ENCODE results near the gene MRPL53. TPM values are rescaled to one million over a fixed set of nuclear protein-coding genes. Genes with fewer than 3 reads are reported as not detected.

MRPL53 gene
- total RNA-seq, 1 experiment from 2014 or later = 55.9 TPM

Other genes starting within 250 kb of the MRPL53 start
- gene SLC4A5, start 129.3 kb downstream of the MRPL53 start, total RNA-seq (2014; rRNA removed; shearing (Covaris generic)) = 0.29 and 0.63 TPM in 2 replicates
- gene DCTN1, start 92.4 kb downstream of the MRPL53 start, total RNA-seq (2014; rRNA removed; shearing (Covaris generic)) = 136 and 139 TPM in 2 replicates
- gene C2orf81, start 51.1 kb downstream of the MRPL53 start, total RNA-seq (2014; rRNA removed; shearing (Covaris generic)) = 0.53 and 0.85 TPM in 2 replicates
- 26.9 and 27.7 TPM in 2 replicates for gene WDR54, start 51.0 kb downstream of the MRPL53 start, total RNA-seq (2014; rRNA removed; shearing (Covaris generic))
- gene RTKN, start 30.7 kb downstream of the MRPL53 start, total RNA-seq (2014; rRNA removed; shearing (Covaris generic)) = 56.1 and 59.5 TPM in 2 replicates
- gene INO80B, start 17.6 kb downstream of the MRPL53 start, total RNA-seq (2014; rRNA removed; shearing (Covaris generic)) = 21.6 and 23.6 TPM in 2 replicates
- 45.9 and 52.1 TPM in 2 replicates for gene WBP1, start 14.2 kb downstream of the MRPL53 start, total RNA-seq (2014; rRNA removed; shearing (Covaris generic))
- gene MOGS, start 7.3 kb downstream of the MRPL53 start, total RNA-seq (2014; rRNA removed; shearing (Covaris generic)) = 68.8 and 73.1 TPM in 2 replicates
- gene CCDC142, start 10.3 kb upstream of the MRPL53 start, total RNA-seq (2014; rRNA removed; shearing (Covaris generic)) = 10.9 and 13.9 TPM in 2 replicates
- gene TTC31, start 10.4 kb upstream of the MRPL53 start, total RNA-seq (2014; rRNA removed; shearing (Covaris generic)) = 16.5 and 17.6 TPM in 2 replicates
- 7.7 and 14.9 TPM in 2 replicates for gene LBX2, start 26.9 kb upstream of the MRPL53 start, total RNA-seq (2014; rRNA removed; shearing (Covaris generic))
- gene PCGF1, start 35.0 kb upstream of the MRPL53 start, total RNA-seq (2014; rRNA removed; shearing (Covaris generic)) = 72.8 and 72.9 TPM in 2 replicates
- gene TLX2, start 41.8 kb upstream of the MRPL53 start, total RNA-seq (2014; rRNA removed; shearing (Covaris generic)) = 0.16 and 0.55 TPM in 2 replicates
- gene DQX1, start 53.6 kb upstream of the MRPL53 start, total RNA-seq (2014; rRNA removed; shearing (Covaris generic)) = 0.16 and 0.21 TPM in 2 replicates
- 366 and 433 TPM in 2 replicates for gene AUP1, start 57.0 kb upstream of the MRPL53 start, total RNA-seq (2014; rRNA removed; shearing (Covaris generic))
- gene HTRA2, start 57.3 kb upstream of the MRPL53 start, total RNA-seq (2014; rRNA removed; shearing (Covaris generic)) = 99.6 and 106 TPM in 2 replicates
- 29.6 and 30.4 TPM in 2 replicates for gene LOXL3, start 81.3 kb upstream of the MRPL53 start, total RNA-seq (2014; rRNA removed; shearing (Covaris generic))
- 3.5 and 3.9 TPM in 2 replicates for gene DOK1, start 82.0 kb upstream of the MRPL53 start, total RNA-seq (2014; rRNA removed; shearing (Covaris generic))
- gene M1AP, start 175.7 kb upstream of the MRPL53 start, total RNA-seq (2014; rRNA removed; shearing (Covaris generic)) = 0.08 and 0.21 TPM in 2 replicates
- 15.1 and 16.3 TPM in 2 replicates for gene SEMA4F, start 181.6 kb upstream of the MRPL53 start, total RNA-seq (2014; rRNA removed; shearing (Covaris generic))

Measured in SK-MEL-5 (cell line).